Activated T-cell treated with anti-CD3 and anti-CD28 coated beads, Interleukin-2, amount 50 U/mL, for 4 hours (primary cell): Measurements from ENCODE around the gene AIP. TPM values are rescaled to one million over a fixed set of nuclear protein-coding genes. Genes with fewer than 3 reads are reported as not detected.

Source experiments
- ATAC-seq, 2 donors: fragments of 200-7000 bp; cut with Tn5 transposase; one replicate each; pipeline ENCODE4 v1.10.0; 2021
- DNase-seq: peaks from one replicate; pipeline ENCODE4 v3.0.0-alpha.2; 2020
- H3K27me3 Mint-ChIP-seq: one replicate; pipeline ENCODE4 v1.8.0; 2021; ENCODE audit warnings: low read depth, mixed read lengths
- H3K36me3 Mint-ChIP-seq: one replicate; pipeline ENCODE4 v1.8.0; 2022; ENCODE audit warnings: mixed read lengths; ENCODE audit not compliant: insufficient read depth
- H3K4me1 Mint-ChIP-seq: one replicate; pipeline ENCODE4 v1.8.0; 2021; ENCODE audit warnings: low read depth, mixed read lengths
- H3K4me3 Mint-ChIP-seq: one replicate; pipeline ENCODE4 v1.8.0; 2021; ENCODE audit warnings: mild to moderate bottlenecking, moderate library complexity, mixed read lengths
- H3K9me3 Mint-ChIP-seq: one replicate; pipeline ENCODE4 v1.8.0; 2021; ENCODE audit warnings: mixed read lengths
- total RNA-seq, 3 donors: library from RNA; stranded (reverse); gene quantifications; one replicate each; pipeline ENCODE4 v1.2.1, GENCODE V29; 2021

AIP gene
- total RNA-seq, 3 donors from 2014 or later: 156 to 183 (median 166) TPM

DNA sequence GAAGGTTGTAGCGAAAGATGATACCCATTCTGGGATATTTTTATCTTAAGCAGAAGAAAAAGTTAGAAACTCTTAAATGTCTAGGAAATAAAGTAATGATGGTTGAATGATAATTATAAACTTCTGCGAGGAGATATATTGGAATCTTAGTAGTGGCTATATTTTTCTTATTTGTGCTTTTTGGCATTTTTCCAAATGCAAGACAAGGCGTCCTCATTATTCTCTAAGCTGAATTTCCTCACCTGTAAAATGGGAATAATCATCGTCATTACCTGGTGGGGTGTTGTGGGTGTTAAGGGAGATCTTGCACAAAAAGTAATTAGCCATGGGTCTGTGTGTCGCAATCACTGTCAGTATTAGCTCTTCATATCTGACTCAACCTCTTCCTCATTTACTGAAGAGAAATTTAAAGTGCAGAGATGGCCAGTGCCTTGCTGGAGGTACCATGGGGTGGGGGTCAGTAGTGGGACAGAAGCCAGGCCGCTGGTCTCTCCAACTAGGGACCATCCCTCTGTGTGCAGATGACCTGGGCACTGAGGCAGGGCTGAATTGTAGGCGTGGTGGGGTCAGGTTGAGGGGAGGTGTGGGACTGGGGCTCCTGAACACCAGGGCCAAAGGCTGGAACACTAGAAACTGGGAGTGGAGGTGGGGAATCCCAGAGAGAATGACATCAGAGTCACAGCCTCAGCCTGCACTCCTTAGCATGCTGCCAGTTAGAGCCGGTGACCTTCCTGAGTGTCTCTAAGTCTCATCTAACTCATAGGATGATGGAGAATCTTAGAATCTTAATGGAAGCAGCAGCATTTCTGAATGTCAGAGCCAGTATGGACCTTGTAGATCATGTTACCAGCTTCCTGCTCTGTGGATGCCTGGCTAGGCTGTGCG is 18.2 kb downstream of the AIP start:
- Mint-ChIP-seq H3K4me1 (peaks cover 26% of the 10 kb centered on the region), H3K36me3 (peaks cover 14% of the 10 kb centered on the region), H3K27me3 (no peaks in the 10 kb centered on the region), H3K9me3 (no peaks in the 10 kb centered on the region), H3K4me3 (no peak overlapping the region)
- DNase-seq: no peak
- ATAC-seq: no peak

DNA sequence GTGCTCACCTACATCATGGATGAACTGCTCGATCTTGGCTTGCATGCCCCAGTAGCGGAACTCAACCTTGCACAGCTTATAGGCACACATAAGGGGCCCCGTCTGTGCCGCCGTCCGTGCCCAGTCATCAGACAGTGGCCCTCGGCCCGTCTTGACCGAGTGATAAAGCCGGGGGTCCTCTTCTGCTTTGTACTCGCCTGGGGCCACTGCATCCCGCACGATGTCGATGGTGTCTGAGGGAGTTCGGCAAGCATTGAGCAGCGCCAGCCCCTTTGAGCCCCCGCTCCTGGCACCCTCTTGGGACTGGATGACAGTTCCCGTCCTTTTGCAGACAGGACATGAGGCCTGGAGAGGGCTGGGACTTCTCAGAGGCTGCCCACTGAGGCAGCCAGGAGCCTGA is 19.0 kb downstream of the AIP start:
- H3K27me3 Mint-ChIP-seq: no peaks in the 10 kb centered on the region
- no peak for ATAC-seq
- H3K4me1 Mint-ChIP-seq: peaks cover 32% of the 10 kb centered on the region
- no peaks in the 10 kb centered on the region for H3K9me3 Mint-ChIP-seq
- no peak for DNase-seq
- no peak overlapping the region for H3K4me3 Mint-ChIP-seq
- peaks cover 14% of the 10 kb centered on the region for H3K36me3 Mint-ChIP-seq

DNA sequence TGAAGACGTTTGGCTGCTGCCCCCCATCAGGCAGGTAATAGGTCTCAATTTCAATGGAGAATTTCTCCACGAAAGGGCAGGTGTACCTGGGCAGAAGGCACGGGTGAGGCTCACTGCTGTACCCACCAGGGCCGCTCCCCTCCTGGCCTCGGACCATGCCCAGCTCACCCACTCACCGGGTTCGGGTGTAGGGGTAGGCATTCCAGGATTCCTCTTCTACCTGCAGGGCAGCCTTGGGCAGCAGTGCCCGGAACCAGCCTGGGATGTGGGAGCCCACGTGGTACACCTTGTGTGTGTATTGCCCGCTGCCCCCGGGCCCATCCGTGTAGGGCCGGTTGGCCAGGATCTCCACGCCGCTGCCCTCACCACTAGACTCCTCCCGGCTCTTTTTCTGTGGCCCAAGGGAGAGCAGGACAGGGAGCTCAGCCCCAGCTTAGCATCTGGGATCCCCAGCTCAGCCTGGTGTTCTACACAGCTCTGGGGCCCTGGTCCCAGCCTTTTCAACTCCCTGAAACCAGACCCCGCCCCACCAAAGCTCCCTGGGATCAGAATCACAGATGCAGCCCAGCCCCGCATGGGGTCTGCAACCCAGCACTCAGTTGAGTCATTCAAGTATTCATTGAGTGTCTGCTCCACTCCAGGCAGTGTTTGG is 19.6 kb downstream of the AIP start:
- ATAC-seq (no peak), DNase-seq (no peak)
- Mint-ChIP-seq H3K4me1 (peaks cover 38% of the 10 kb centered on the region), H3K36me3 (peaks cover 14% of the 10 kb centered on the region), H3K27me3 (no peaks in the 10 kb centered on the region), H3K4me3 (peak overlapping the region; percentile 66), H3K9me3 (no peaks in the 10 kb centered on the region)

GRCh38 chr11:67503119-67504004 is 20.5 kb downstream of the AIP start:
- Mint-ChIP-seq H3K27me3 (no peaks in the 10 kb centered on the region), H3K4me3 (peak overlapping the region; percentile 66), H3K9me3 (no peaks in the 10 kb centered on the region), H3K36me3 (peaks cover 12% of the 10 kb centered on the region), H3K4me1 (peaks cover 38% of the 10 kb centered on the region)
- DNase-seq (no peak), ATAC-seq (no peak)

GRCh38 chr11:67504005-67504949 is 21.5 kb downstream of the AIP start:
- ATAC-seq (no peak), DNase-seq (no peak)
- no peaks in the 10 kb centered on the region for H3K27me3 Mint-ChIP-seq
- H3K4me1 Mint-ChIP-seq: peaks cover 45% of the 10 kb centered on the region
- no peaks in the 10 kb centered on the region for H3K9me3 Mint-ChIP-seq
- H3K36me3 Mint-ChIP-seq: peaks cover 12% of the 10 kb centered on the region
- H3K4me3 Mint-ChIP-seq: peak overlapping the region; percentile 89

DNA sequence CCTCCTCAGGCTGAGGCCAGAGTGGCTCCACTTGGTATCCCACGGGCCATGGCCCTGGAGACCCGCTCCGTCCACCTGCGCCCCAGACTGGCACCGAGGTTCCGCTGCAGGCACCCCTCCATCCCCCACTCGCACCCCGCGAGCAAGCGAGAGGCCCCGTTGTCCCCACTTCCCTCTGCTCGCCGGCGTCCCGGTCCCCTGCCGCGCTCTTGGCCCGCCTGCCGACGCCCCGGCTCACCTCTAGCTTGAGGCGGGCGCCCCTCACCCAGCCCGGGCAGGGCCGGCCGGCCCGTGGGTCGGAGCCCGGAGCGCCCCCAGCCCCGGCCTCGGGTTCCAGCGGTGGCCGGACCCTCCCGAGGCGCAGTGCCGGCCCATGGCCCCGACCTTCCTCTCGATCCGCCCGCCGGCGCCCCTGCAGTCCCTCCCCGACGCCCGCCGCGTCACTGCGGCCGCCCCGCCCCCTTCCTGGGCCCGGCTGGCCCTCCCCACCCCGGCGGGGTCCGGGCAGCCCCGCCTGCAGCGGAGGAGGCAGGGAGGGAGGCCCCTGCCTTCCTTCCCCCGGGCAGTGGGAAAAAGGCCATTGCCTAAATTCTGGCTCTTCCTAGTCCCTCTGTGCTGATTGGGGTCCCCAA is 22.2 kb downstream of the AIP start, which contains the start of gene PITPNM1:
TSS of gene PITPNM1 (minus strand) at position 414 of the 632 bp plus-strand sequence. CDS start 1,183 bp downstream, outside the sequence.
- ATAC-seq (peak; percentile 9 to 13), DNase-seq (peak; percentile 68)
- peak within 1 kb of the TSS; percentile 89 for H3K4me3 Mint-ChIP-seq
- H3K9me3 Mint-ChIP-seq: no peaks in the 10 kb centered on the region
- peaks cover 9% of the 10 kb centered on the region for H3K36me3 Mint-ChIP-seq
- H3K27me3 Mint-ChIP-seq: no peaks in the 10 kb centered on the region
- peaks cover 48% of the 10 kb centered on the region for H3K4me1 Mint-ChIP-seq

DNA sequence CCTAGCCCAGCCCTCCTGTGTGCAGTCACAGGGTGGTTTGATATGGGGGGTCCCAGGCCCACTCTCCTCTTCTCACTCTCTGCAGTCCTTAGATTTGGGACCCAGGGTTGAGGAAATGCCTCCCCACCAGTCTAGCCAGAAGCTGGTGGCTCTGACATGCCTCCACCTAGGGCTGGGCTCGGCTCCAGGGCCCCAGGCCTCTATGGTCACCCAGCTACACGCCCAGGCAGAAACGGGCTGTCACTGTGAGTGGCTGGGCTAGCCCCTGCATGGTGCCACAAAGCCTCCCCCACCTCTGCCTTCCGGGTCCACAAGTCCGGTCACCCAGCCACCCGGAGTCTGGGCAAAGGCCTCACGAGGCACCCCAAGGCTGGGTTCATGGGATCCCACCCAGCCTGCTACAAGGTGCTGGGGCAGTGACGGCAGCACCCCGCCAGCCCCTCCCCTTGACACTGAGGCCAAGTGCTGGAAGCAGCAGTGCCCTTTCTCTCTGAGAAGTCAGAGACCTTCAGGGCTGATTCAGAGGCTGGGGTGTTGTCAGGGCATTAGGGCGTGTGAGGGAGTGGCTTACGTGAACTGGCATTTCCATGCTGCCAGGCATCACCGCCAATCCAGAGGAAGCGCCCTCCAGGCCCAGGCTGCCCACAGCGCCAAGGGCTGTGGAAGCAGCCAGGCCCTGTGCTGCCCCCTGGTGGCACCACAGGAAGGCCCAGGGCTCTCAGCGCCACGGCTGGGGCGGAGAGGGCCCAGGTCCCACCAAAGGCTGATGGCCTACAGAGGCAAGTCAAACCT is 23.0 kb downstream of the AIP start:
- Mint-ChIP-seq H3K27me3 (peaks cover 3% of the 10 kb centered on the region), H3K4me1 (peaks cover 44% of the 10 kb centered on the region), H3K36me3 (peaks cover 6% of the 10 kb centered on the region), H3K4me3 (peak overlapping the region; percentile 87), H3K9me3 (no peaks in the 10 kb centered on the region)
- DNase-seq (peak; percentile 87), ATAC-seq (peak; percentile 59)

GRCh38 chr11:67506426-67507051 is 23.7 kb downstream of the AIP start:
- ATAC-seq (no peak), DNase-seq (no peak)
- H3K4me1 Mint-ChIP-seq: peaks cover 37% of the 10 kb centered on the region
- no peaks in the 10 kb centered on the region for H3K9me3 Mint-ChIP-seq
- H3K4me3 Mint-ChIP-seq: peak overlapping the region; percentile 87
- no peaks in the 10 kb centered on the region for H3K36me3 Mint-ChIP-seq
- H3K27me3 Mint-ChIP-seq: peaks cover 7% of the 10 kb centered on the region

- H3K4me1 Mint-ChIP-seq: peaks cover 37% of the 10 kb centered on the region
- H3K36me3 Mint-ChIP-seq: no peaks in the 10 kb centered on the region
- peak overlapping the region; percentile 87 for H3K4me3 Mint-ChIP-seq
- H3K9me3 Mint-ChIP-seq: no peaks in the 10 kb centered on the region
- ATAC-seq: no peak
- DNase-seq: no peak
- peaks cover 7% of the 10 kb centered on the region for H3K27me3 Mint-ChIP-seq
Measured at GRCh38 chr11:67507242-67507863, 24.5 kb downstream of the AIP start.

GRCh38 chr11:67507864-67508485 is 25.1 kb downstream of the AIP start, which contains the start of gene CDK2AP2:
TSS of gene CDK2AP2 (minus strand) at chr11:67508162. CDS start at chr11:67508082, 80 bp downstream.
- DNase-seq: peak; percentile 95
- Mint-ChIP-seq H3K27me3 (peaks cover 7% of the 10 kb centered on the region), H3K4me1 (peaks cover 34% of the 10 kb centered on the region), H3K9me3 (no peaks in the 10 kb centered on the region), H3K4me3 (peak within 1 kb of the TSS; percentile 87), H3K36me3 (no peaks in the 10 kb centered on the region)
- peak; percentile 79 to 80 for ATAC-seq

- H3K4me3 Mint-ChIP-seq: peak overlapping the region; percentile 87
- H3K9me3 Mint-ChIP-seq: no peaks in the 10 kb centered on the region
- DNase-seq (peak; percentile 99), ATAC-seq (peak; percentile 42 to 44)
- H3K36me3 Mint-ChIP-seq: no peaks in the 10 kb centered on the region
- peaks cover 30% of the 10 kb centered on the region for H3K4me1 Mint-ChIP-seq
- H3K27me3 Mint-ChIP-seq: peaks cover 9% of the 10 kb centered on the region
Measured at GRCh38 chr11:67508486-67509121, 25.8 kb downstream of the AIP start.
